Measurements from ENCODE around the gene ERAL1.

The ERAL1 gene

DNA sequence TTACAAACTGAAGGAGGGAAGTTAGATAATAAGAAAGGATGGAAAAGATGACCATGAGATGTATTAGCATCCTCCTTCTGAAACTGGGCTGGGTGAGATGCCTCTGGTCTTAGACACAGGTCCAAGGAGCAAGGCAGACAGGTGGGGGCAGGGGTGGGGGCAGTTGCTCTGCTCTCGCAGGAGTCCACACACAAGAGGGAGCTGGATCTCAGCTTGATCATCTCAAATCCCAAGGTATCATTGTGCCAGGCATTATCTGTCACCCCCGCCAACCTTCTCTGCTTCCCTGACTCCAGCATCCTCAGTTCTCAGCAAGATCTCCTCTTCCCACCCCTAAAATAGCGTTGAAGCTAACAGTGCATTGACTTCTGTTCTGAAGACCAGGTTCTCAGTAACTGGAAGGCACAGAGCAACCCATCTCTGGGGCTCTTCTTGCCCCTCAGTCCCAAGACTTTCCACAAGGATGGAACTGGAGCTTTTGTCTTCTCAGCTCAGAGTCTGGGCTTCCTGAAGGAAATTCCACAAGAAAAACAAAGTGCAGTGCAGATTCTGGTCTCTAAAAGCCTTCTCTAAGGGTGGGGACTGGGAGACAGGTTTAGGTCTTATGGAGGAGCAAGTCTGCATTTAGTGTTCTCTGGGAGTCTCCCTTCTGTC, 41.1 kb downstream of the ERAL1 start:
- no peak overlapping the region for H3K4me3 ChIP-seq (ENCODE audit: low read depth, low read length)
- TF ChIP-seq, protein P1, sequence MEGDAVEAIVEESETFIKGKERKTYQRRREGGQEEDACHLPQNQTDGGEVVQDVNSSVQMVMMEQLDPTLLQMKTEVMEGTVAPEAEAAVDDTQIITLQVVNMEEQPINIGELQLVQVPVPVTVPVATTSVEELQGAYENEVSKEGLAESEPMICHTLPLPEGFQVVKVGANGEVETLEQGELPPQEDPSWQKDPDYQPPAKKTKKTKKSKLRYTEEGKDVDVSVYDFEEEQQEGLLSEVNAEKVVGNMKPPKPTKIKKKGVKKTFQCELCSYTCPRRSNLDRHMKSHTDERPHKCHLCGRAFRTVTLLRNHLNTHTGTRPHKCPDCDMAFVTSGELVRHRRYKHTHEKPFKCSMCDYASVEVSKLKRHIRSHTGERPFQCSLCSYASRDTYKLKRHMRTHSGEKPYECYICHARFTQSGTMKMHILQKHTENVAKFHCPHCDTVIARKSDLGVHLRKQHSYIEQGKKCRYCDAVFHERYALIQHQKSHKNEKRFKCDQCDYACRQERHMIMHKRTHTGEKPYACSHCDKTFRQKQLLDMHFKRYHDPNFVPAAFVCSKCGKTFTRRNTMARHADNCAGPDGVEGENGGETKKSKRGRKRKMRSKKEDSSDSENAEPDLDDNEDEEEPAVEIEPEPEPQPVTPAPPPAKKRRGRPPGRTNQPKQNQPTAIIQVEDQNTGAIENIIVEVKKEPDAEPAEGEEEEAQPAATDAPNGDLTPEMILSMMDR (IDR thresholded peaks at IDR 0.05; ENCODE audit: borderline replicate concordance, insufficient read depth, low read depth, low read length): no peak

DNA sequence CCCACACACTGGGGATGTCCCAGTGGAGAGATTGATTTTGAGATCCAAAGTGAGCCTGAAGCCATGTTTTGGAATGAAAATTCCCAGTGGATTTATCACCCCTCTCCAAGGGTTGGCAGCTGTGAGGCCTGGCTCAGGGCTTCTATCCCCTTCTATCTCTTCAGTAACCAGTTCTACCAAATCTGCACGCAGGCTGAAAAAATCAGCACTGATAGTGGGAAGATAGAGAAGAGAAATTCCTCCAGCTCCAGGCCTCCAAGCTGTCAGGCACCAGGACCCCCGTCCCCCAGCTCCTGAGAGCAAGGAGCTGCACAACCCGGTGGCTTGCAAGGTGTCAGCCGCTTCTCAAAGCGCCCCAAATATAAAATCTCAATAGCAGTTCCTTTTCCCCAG, 41.7 kb downstream of the ERAL1 start:
- no peak overlapping the region for H3K4me3 ChIP-seq (ENCODE audit: low read depth, low read length)
- TF ChIP-seq, protein P1 (IDR thresholded peaks at IDR 0.05; ENCODE audit: borderline replicate concordance, insufficient read depth, low read depth, low read length): no peak

DNA sequence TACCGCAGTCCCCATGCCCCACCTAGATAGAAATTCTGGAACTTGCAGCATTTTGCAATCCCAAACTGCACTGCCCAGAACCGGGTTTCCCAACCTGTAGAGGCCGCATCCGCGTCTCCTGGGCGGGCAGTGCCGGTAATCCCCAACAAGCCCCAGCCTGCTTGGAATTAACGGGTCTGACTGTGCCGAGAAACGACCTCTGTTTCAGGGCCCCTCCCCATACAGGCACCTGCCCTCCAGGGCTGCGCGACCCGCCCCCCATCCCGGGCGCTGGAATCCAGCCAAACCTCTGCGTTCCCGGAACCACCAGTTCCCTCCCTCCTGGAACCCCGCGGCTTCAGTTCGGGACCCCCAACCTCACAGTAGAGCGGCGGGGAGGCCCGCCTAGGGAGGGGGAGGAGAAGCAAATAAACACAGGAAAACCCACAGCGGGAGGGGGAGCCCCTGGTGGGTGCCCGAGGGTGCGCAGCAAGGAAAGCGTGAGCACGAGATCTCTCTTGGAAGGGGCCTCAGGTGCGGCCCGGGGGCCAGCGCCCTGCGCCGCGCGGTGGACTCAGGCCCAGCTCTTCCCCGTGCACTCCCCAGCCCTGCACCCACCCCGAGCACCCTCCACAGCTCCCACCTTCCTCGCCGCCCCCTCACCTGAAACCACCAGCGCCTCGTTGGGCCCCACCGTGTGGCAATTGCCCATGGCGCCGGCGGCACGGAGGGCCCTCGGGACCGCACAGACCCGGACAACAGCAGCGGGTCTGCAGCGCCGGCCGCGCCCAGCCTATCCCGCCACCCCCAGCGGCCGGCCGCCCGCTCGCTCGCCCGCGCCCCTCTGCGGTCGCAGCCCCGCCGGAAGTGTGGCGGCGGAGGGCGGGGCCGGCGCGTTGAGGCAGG, 42.3 kb downstream of the ERAL1 start, which contains the start of gene FLOT2:
Gene FLOT2 (minus strand): TSS at position 850 of the 885 bp plus-strand sequence. CDS start 159 bp downstream, at position 691.
- TF ChIP-seq, protein P1 (IDR thresholded peaks at IDR 0.05; ENCODE audit: borderline replicate concordance, insufficient read depth, low read depth, low read length): peak; percentile 40

DNA sequence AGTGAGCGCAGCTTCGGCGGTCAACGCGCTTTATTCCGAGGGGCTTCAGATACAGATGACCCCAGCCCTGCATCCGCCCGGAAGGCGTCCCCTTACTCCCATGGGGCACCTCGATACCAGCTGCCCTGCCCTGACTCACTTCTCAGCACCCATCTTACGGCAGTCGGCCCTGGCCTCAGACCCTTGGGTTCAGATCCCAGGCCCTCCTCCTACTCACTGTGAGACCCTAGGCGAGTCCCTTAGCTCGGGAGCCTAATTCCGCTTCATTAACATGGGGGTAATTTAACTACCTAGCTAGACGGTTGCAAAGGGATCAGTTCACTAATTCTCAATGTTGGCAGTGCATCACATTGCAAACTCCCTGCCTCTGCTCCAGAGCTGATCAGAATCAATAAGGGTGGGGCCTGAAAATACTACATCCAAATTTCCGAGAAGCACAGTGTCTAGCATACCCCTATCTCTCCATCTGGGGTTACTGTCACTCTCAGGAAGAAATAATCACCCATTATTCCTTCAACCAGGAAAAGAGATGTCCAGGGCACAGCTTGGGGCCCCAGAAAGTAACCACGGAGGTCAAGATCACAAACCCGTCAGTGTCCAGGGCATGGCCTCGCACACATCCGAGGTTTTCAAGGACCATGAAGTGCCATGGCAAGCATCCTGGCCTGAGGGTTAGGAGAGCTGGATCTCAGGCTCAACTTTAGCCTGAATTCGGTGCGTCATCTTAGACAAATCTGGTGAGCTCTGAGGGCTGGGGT, 43.1 kb downstream of the ERAL1 start:
- TF ChIP-seq, protein P1 (IDR thresholded peaks at IDR 0.05; ENCODE audit: borderline replicate concordance, insufficient read depth, low read depth, low read length): no peak
- peak overlapping the region; percentile 64 for H3K4me3 ChIP-seq (ENCODE audit: low read depth, low read length)

More for the DNA sequence above, 42.3 kb downstream of the ERAL1 start, which contains the start of gene FLOT2:
- peak within 1 kb of the TSS; percentile 64 for H3K4me3 ChIP-seq (ENCODE audit: low read depth, low read length)

DNA sequence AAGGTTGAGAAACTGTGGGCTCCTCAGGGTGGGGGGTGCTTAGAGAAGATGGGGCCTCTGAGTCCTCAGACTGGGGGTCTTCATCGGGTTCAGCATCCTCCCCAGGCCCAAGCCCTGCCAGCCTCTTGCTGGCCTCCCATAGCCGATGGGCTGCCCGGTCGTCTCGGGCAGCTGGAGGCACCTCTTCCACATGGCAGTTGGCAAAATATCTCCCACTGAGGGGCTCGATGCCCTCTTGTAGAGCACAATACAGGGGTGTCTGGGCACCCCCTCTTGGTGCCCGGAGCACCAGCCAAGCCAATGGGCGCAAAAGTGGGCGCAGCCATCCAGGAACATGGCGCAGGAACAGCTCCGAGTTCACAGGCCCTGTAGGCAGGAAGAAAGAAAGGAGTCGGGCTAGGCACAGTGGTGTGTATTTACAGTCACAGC, 43.7 kb downstream of the ERAL1 start:
- TF ChIP-seq, protein P1 (IDR thresholded peaks at IDR 0.05; ENCODE audit: borderline replicate concordance, insufficient read depth, low read depth, low read length): no peak
- H3K4me3 ChIP-seq (ENCODE audit: low read depth, low read length): no peak overlapping the region

DNA sequence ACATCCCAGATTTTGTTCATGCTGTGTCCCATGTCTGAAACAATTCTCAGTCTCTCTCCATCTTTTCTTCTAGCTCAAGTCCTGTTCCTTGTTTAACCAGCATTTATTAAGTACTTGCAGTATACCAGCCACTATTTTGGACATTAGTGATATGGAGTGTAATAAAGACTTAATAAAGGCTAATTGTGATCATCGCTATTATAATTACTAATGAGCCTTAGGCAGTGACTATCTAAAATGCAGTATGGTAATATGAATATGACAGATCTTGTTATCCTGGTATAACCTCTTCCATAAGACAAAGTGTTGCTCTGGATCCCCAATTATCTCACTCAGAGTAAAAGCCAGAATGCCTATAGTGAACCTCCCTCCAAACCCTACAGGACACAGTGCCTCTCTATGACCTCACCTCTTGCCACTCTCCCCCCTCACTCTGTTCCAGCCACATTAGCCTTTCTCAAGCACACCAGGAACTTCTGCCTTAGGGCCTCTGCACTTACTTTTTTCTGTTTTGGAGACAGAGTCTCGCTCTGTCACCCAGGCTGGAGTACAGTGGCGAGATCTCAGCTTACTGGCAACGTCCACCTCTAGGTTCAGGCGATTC, 44.5 kb downstream of the ERAL1 start:
- TF ChIP-seq, protein P1 (IDR thresholded peaks at IDR 0.05; ENCODE audit: borderline replicate concordance, insufficient read depth, low read depth, low read length): no peak
- no peak overlapping the region for H3K4me3 ChIP-seq (ENCODE audit: low read depth, low read length)

Data from GM12875 (cell line).